Measurements from ENCODE around the gene PIK3CA. TPM values are rescaled to one million over a fixed set of nuclear protein-coding genes. Genes with fewer than 3 reads are reported as not detected.

PIK3CA gene
- total RNA-seq, 1 donor from 2014 or later, result 28.0 TPM

- H3K4me1 ChIP-seq (ENCODE audit: insufficient read depth, low read length), result peaks cover 4% of the 10 kb centered on the region
- no peaks in the 10 kb centered on the region for H3K36me3 ChIP-seq (ENCODE audit: insufficient read depth, low read length)
- H3K9me3 ChIP-seq (ENCODE audit: insufficient read depth, low read depth, low read length), result no peaks in the 10 kb centered on the region
- no peak for TF ChIP-seq EZH2 (IDR thresholded peaks at IDR 0.05; ENCODE audit: insufficient read depth, low read length)
- no peak for TF ChIP-seq CTCF (IDR thresholded peaks at IDR 0.05; ENCODE audit: insufficient read depth, low read depth, low read length)
- H3K4me2 ChIP-seq (ENCODE audit: low read length), result no peak overlapping the region
- H3K27ac ChIP-seq (ENCODE audit: low read depth, low read length), result no peak overlapping the region
- peak; percentile 86 for DNase-seq (ENCODE audit: low read depth)
- no peak overlapping the region for H2AFZ ChIP-seq (ENCODE audit: low read depth, low read length)
- H3K27me3 ChIP-seq (ENCODE audit: insufficient read depth, low read length), result no peaks in the 10 kb centered on the region
- H3K9ac ChIP-seq (ENCODE audit: low read length), result no peak overlapping the region
- H4K20me1 ChIP-seq (ENCODE audit: insufficient read depth, low read length), result no peaks in the 10 kb centered on the region
- FAIRE-seq, result no peak
- Mint-ChIP-seq H3K4me3 (ENCODE audit: unreplicated experiment) (no peak overlapping the region), H3K9me3 (ENCODE audit: unreplicated experiment) (no peaks in the 10 kb centered on the region), H3K4me1 (ENCODE audit: low read depth, unreplicated experiment) (no peaks in the 10 kb centered on the region), H3K36me3 (ENCODE audit: low read depth, unreplicated experiment) (peaks cover 8% of the 10 kb centered on the region), H3K27me3 (ENCODE audit: low read depth, unreplicated experiment) (no peaks in the 10 kb centered on the region), H3K27ac (ENCODE audit: unreplicated experiment) (no peak overlapping the region)
- H3K79me2 ChIP-seq (ENCODE audit: insufficient read depth, low read length), result no peaks in the 10 kb centered on the region
- no peak overlapping the region for H3K4me3 ChIP-seq (ENCODE audit: insufficient read depth, low read depth, low read length)
Measured at GRCh38 chr3:179244878-179245277, 96.7 kb downstream of the PIK3CA start.

- H3K27me3 ChIP-seq (ENCODE audit: insufficient read depth, low read length), result no peaks in the 10 kb centered on the region
- FAIRE-seq (no peak), DNase-seq (ENCODE audit: low read depth) (no peak)
- Mint-ChIP-seq H3K36me3 (ENCODE audit: low read depth, unreplicated experiment) (peaks cover 16% of the 10 kb centered on the region), H3K9me3 (ENCODE audit: unreplicated experiment) (no peaks in the 10 kb centered on the region), H3K4me3 (ENCODE audit: unreplicated experiment) (no peak overlapping the region), H3K27me3 (ENCODE audit: low read depth, unreplicated experiment) (no peaks in the 10 kb centered on the region), H3K4me1 (ENCODE audit: low read depth, unreplicated experiment) (no peaks in the 10 kb centered on the region), H3K27ac (ENCODE audit: unreplicated experiment) (no peak overlapping the region)
- H3K4me3 ChIP-seq (ENCODE audit: insufficient read depth, low read depth, low read length), result no peak overlapping the region
- no peaks in the 10 kb centered on the region for H3K36me3 ChIP-seq (ENCODE audit: insufficient read depth, low read length)
- H3K4me2 ChIP-seq (ENCODE audit: low read length), result no peak overlapping the region
- no peak overlapping the region for H3K27ac ChIP-seq (ENCODE audit: low read depth, low read length)
- no peaks in the 10 kb centered on the region for H3K9me3 ChIP-seq (ENCODE audit: insufficient read depth, low read depth, low read length)
- H3K9ac ChIP-seq (ENCODE audit: low read length), result no peak overlapping the region
- peaks cover 4% of the 10 kb centered on the region for H3K4me1 ChIP-seq (ENCODE audit: insufficient read depth, low read length)
- no peaks in the 10 kb centered on the region for H3K79me2 ChIP-seq (ENCODE audit: insufficient read depth, low read length)
- no peak for TF ChIP-seq EZH2 (IDR thresholded peaks at IDR 0.05; ENCODE audit: insufficient read depth, low read length)
- no peak for TF ChIP-seq CTCF (IDR thresholded peaks at IDR 0.05; ENCODE audit: insufficient read depth, low read depth, low read length)
- H4K20me1 ChIP-seq (ENCODE audit: insufficient read depth, low read length), result no peaks in the 10 kb centered on the region
- no peak overlapping the region for H2AFZ ChIP-seq (ENCODE audit: low read depth, low read length)
Measured at GRCh38 chr3:179247289-179248015, 99.3 kb downstream of the PIK3CA start.

- Histone ChIP-seq H4K20me1 (ENCODE audit: insufficient read depth, low read length) (no peaks in the 10 kb centered on the region), H3K4me2 (ENCODE audit: low read length) (no peak within 1 kb of the TSS), H3K27me3 (ENCODE audit: insufficient read depth, low read length) (no peaks in the 10 kb centered on the region), H3K27ac (ENCODE audit: low read depth, low read length) (no peak within 1 kb of the TSS), H3K4me1 (ENCODE audit: insufficient read depth, low read length) (no peaks in the 10 kb centered on the region), H3K9ac (ENCODE audit: low read length) (no peak within 1 kb of the TSS), H3K36me3 (ENCODE audit: insufficient read depth, low read length) (no peaks in the 10 kb centered on the region), H3K79me2 (ENCODE audit: insufficient read depth, low read length) (no peaks in the 10 kb centered on the region), H2AFZ (ENCODE audit: low read depth, low read length) (no peak within 1 kb of the TSS), H3K9me3 (ENCODE audit: insufficient read depth, low read depth, low read length) (no peaks in the 10 kb centered on the region), H3K4me3 (ENCODE audit: insufficient read depth, low read depth, low read length) (no peak within 1 kb of the TSS)
- Mint-ChIP-seq H3K4me1 (ENCODE audit: low read depth, unreplicated experiment) (no peaks in the 10 kb centered on the region), H3K36me3 (ENCODE audit: low read depth, unreplicated experiment) (peaks cover 16% of the 10 kb centered on the region), H3K27me3 (ENCODE audit: low read depth, unreplicated experiment) (no peaks in the 10 kb centered on the region), H3K9me3 (ENCODE audit: unreplicated experiment) (no peaks in the 10 kb centered on the region), H3K4me3 (ENCODE audit: unreplicated experiment) (no peak within 1 kb of the TSS), H3K27ac (ENCODE audit: unreplicated experiment) (no peak within 1 kb of the TSS)
- DNase-seq (ENCODE audit: low read depth), result no peak
- TF ChIP-seq EZH2 (IDR thresholded peaks at IDR 0.05; ENCODE audit: insufficient read depth, low read length), result no peak
- no peak for TF ChIP-seq CTCF (IDR thresholded peaks at IDR 0.05; ENCODE audit: insufficient read depth, low read depth, low read length)
- FAIRE-seq, result no peak
Measured at GRCh38 chr3:179250803-179251476, 102.8 kb downstream of the PIK3CA start, which contains the start of gene KCNMB3. Gene KCNMB3 (minus strand): TSS chr3:179251114. CDS start chr3:179250990, 124 bp downstream.
